H54 (cell line): ENCODE data around the gene RFXAP.

ENCODE experiments used
- DNase-seq: peaks from one replicate; pipeline ENCODE4 v3.0.0; 2011; ENCODE audit warnings: low spot score, mixed read lengths; ENCODE audit not compliant: insufficient read length
- FAIRE-seq: peaks from 3 replicates; lab custom pipeline; 2011; peaks lifted over from hg19 to GRCh38; lab: Jason Lieb, UNC
- POLR2A ChIP-seq: IDR thresholded peaks from 2 replicates; pipeline ENCODE4 v1.6.1; 2011; ENCODE audit warnings: low read depth, mild to moderate bottlenecking, low read length

RFXAP gene

GRCh38 chr13:36865265-36865664, 46.2 kb downstream of the RFXAP start:
- FAIRE-seq (no peak), DNase-seq (no peak)
- TF ChIP-seq POLR2A = no peak

GRCh38 chr13:36866232-36866631, 47.2 kb downstream of the RFXAP start:
- DNase-seq = no peak
- no peak for FAIRE-seq

GRCh38 chr13:36870050-36870692, 51.1 kb downstream of the RFXAP start:
- TF ChIP-seq POLR2A = no peak
- FAIRE-seq (no peak), DNase-seq (no peak)

More at GRCh38 chr13:36866232-36866631, 47.2 kb downstream of the RFXAP start:
- no peak for TF ChIP-seq POLR2A

- FAIRE-seq (no peak), DNase-seq (no peak)
These were observed 53.6 kb downstream of the RFXAP start for GRCh38 chr13:36872621-36873020.

GRCh38 chr13:36875431-36875830, 56.4 kb downstream of the RFXAP start:
- TF ChIP-seq POLR2A = no peak
- FAIRE-seq (no peak), DNase-seq (no peak)

More at GRCh38 chr13:36872621-36873020, 53.6 kb downstream of the RFXAP start:
- no peak for TF ChIP-seq POLR2A

- no peak for FAIRE-seq
- TF ChIP-seq POLR2A = no peak
- no peak for DNase-seq
These were observed 56.9 kb downstream of the RFXAP start for GRCh38 chr13:36875961-36876360.
